Smooth muscle cell (in vitro differentiated cells): ENCODE results near the gene UBE2L3. TPM values are rescaled to one million over a fixed set of nuclear protein-coding genes. Genes with fewer than 3 reads are reported as not detected.
"Not testable (repeated sequence)": the region's sequence is repeated elsewhere in the genome, so short reads cannot be mapped to it uniquely, and the experiment has no call there.

Experiments used
- DNase-seq: peaks from one replicate; lab custom pipeline; 2025; ENCODE audit not compliant: unreplicated experiment; lab: John Stamatoyannopoulos, UW
- H2AFZ ChIP-seq: fragments of 200-600 bp; sonication (generic); 2 replicates; pipeline ENCODE4 v1.6.0; 2016; ENCODE audit warnings: antibody characterized with exemption, low read depth, mild to moderate bottlenecking
- H3F3A ChIP-seq: fragments of 200-600 bp; sonication (generic); 2 replicates; pipeline ENCODE4 v1.6.0; 2017; ENCODE audit warnings: antibody characterized with exemption, low read depth
- H3K27ac ChIP-seq: fragments of 200-600 bp; sonication (generic); 2 replicates; pipeline ENCODE4 v1.5.1; 2016; ENCODE audit warnings: low read depth, mild to moderate bottlenecking
- H3K27me3 ChIP-seq: fragments of 200-600 bp; sonication (generic); 2 replicates; pipeline ENCODE4 v1.6.1; 2016; ENCODE audit warnings: low read depth, mild to moderate bottlenecking
- H3K36me3 ChIP-seq: fragments of 200-600 bp; sonication (generic); 2 replicates; pipeline ENCODE4 v1.5.1; 2016; ENCODE audit warnings: low read depth
- H3K4me1 ChIP-seq: fragments of 200-600 bp; sonication (generic); 2 replicates; pipeline ENCODE4 v1.5.1; 2016; ENCODE audit warnings: low read depth
- H3K4me2 ChIP-seq: fragments of 200-600 bp; sonication (generic); 2 replicates; pipeline ENCODE4 v1.6.0; 2016; ENCODE audit warnings: mild to moderate bottlenecking
- H3K4me3 ChIP-seq: fragments of 200-600 bp; sonication (generic); 2 replicates; pipeline ENCODE4 v1.5.1; 2016; ENCODE audit warnings: mild to moderate bottlenecking
- H3K79me2 ChIP-seq: fragments of 200-600 bp; sonication (generic); 2 replicates; pipeline ENCODE4 v1.6.0; 2016; ENCODE audit warnings: low read depth, mild to moderate bottlenecking
- H3K9ac ChIP-seq: fragments of 200-600 bp; sonication (generic); 2 replicates; pipeline ENCODE4 v1.6.0; 2016; ENCODE audit warnings: low read depth
- H3K9me3 ChIP-seq: fragments of 200-600 bp; sonication (generic); replicated peaks from 2 replicates; pipeline ENCODE4 v1.5.1; 2016; ENCODE audit warnings: low read depth
- H4K20me1 ChIP-seq: fragments of 200-600 bp; sonication (generic); 2 replicates; pipeline ENCODE4 v1.6.0; 2016; ENCODE audit warnings: low read depth
- WGBS: methylation state at CpG from one replicate; pipeline ENCODE4 v1.1.7; 2016; ENCODE audit warnings: low lambda C conversion rate; 5-methylcytosine and 5-hydroxymethylcytosine counted together
- polyA plus RNA-seq: library from polyadenylated mRNA; unstranded; fragments of >200 nt; fragmentation: Nextera tagmentation; extraction: Ambion mirVana; gene quantifications from 2 replicates; pipeline ENCODE4 v1.2.1, GENCODE V29; 2016
- total RNA-seq: library from RNA; depleted of rRNA; stranded (reverse); fragments of >200 nt; gene quantifications from 2 replicates; pipeline ENCODE4 v1.2.3, GENCODE V29; 2014
- TF ChIP-seq, protein P1 (sequence below): fragments of 200-600 bp; sonication (generic); IDR thresholded peaks from 2 replicates; pipeline ENCODE4 v1.5.1; 2017; ENCODE audit warnings: borderline replicate concordance, mild to moderate bottlenecking, antibody characterized with exemption; ENCODE audit not compliant: insufficient read depth, poor library complexity, severe bottlenecking

Gene UBE2L3
- total RNA-seq = 47.0 and 65.4 TPM in 2 replicates
- 89.3 and 102 TPM in 2 replicates for polyA plus RNA-seq

DNA sequence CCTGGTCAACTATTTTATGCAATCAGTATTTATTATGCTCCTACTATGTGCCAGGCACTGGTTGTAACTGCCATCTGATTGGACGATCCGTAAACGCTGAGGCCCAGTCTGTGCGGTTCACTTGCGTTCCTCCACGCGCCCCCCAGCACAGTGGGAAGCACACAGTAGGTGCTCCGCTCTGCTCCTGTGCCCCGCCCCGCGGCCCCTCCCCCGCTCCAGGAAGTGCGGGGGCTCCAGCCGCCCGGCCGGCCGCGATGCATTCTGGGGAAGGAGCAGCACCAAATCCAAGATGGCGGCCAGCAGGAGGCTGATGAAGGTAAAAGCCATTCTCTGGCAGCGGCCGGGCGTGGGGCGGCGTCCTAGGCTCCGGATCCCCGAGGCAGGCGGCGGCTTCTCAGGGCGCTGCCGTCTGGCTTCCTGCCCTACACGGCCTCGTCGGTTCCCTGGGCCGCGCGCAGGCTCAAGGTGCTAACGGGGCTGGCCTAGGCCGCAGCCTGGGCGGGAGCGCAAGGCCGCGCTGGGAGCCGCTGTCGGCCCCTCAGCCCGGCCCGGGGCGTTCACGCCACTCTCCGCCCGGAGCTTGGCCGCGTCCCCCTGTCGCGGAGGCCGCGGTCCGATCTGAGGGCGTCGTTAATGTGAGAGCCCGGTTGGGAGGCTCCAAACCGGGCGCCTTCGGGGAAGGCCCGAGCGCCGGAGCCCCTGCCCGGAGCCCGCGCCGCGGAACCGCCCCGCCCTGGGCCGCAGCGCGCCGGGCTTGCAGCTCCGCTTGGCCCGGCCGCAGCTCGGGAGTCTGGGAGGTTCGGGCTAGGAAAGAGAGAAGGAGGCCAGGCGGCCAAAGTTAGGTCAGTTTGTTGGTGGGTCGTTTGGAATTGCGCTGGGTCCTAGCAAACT, at the start of gene UBE2L3:
TSS of gene UBE2L3 (plus strand) at position 259 of the 891 bp plus-strand sequence. CDS start at position 290, 31 bp downstream.
- Histone ChIP-seq H3K9me3 (no peaks in the 10 kb centered on the region), H3K4me3 (peak within 1 kb of the TSS; percentile 96), H3F3A (no peaks in the 10 kb centered on the region), H3K27me3 (no peaks in the 10 kb centered on the region), H3K4me2 (peak within 1 kb of the TSS; percentile 97), H3K4me1 (peaks cover 24% of the 10 kb centered on the region), H2AFZ (peak within 1 kb of the TSS; percentile 35), H3K79me2 (peaks cover 53% of the 10 kb centered on the region), H3K9ac (peak within 1 kb of the TSS; percentile 100), H3K27ac (peak within 1 kb of the TSS; percentile 93), H4K20me1 (peaks cover 47% of the 10 kb centered on the region), H3K36me3 (no peaks in the 10 kb centered on the region)
- TF ChIP-seq, protein P1, sequence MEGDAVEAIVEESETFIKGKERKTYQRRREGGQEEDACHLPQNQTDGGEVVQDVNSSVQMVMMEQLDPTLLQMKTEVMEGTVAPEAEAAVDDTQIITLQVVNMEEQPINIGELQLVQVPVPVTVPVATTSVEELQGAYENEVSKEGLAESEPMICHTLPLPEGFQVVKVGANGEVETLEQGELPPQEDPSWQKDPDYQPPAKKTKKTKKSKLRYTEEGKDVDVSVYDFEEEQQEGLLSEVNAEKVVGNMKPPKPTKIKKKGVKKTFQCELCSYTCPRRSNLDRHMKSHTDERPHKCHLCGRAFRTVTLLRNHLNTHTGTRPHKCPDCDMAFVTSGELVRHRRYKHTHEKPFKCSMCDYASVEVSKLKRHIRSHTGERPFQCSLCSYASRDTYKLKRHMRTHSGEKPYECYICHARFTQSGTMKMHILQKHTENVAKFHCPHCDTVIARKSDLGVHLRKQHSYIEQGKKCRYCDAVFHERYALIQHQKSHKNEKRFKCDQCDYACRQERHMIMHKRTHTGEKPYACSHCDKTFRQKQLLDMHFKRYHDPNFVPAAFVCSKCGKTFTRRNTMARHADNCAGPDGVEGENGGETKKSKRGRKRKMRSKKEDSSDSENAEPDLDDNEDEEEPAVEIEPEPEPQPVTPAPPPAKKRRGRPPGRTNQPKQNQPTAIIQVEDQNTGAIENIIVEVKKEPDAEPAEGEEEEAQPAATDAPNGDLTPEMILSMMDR = no peak
- WGBS = 2% methylated on average over 84 of the region's 85 CpGs
- peak; percentile 36 for DNase-seq

DNA sequence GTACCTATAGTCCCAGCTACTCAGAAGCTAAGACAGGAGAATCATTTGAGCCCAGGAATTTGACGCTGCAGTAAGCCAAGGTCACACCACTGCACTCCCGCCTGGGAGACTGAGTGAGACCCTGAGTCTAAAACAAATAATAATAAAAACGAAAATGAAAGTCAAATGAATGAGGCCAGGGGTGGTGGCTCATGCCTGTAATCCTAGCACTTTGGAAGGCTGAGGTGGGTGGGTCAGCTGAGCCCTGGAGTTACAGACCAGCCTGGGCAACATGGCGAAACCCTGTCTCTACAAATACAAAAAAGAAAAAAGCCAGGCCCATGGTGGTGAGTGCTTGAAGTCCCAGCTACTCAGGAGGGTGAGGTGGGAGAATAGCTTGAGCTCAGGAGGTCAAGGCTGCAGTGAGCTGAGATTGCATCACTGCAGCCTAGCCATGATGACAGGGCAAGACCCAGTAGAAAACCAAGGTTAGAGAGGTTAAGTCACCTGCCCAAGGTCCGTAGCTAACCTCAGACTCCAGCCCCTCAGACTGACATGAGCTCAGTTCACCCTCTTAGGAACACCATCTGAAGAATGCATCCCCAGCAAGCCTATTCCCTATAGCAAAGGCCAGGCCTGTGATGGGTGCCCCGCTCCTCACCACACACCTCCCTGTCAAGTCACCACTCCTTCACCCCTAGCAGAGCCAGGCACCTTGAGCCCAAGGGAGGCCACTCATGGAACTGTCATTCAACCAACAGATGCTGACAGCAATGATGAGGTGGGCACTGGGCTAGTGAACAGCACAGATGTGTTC, 40.6 kb upstream of the UBE2L3 start:
- DNase-seq, H3K4me1 ChIP-seq, H3K79me2 ChIP-seq, H3K4me2 ChIP-seq, H2AFZ ChIP-seq, H3K27ac ChIP-seq, H3K4me3 ChIP-seq, H3F3A ChIP-seq, H3K36me3 ChIP-seq, H3K9ac ChIP-seq, H3K27me3 ChIP-seq, H4K20me1 ChIP-seq, H3K9me3 ChIP-seq: not testable (repeated sequence)
- no CpG with 5 or more reads among the region's 6 CpGs for WGBS

DNA sequence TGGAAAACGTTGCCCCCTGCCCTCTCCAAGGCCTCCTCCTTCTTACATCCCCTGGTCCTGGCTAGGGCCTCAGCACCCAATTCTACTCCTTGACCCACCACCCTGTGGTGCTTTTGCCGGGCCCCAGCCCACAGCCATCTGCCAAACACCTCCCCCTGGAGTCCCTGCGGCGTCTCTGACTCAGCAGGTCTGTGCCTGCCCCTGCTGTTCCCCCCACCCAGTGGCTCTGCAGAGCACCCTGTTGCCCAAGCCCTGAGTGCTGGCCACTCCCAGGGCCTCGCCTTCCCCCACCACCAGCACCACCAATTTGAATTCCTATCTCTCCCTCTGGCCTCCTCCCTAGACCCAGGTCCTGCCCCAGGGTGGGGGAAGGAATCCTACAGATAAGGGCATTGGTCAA, 36.0 kb upstream of the UBE2L3 start:
- H3K9me3 ChIP-seq, H3K79me2 ChIP-seq, H3K4me2 ChIP-seq, H3K4me1 ChIP-seq, H2AFZ ChIP-seq, H4K20me1 ChIP-seq, H3F3A ChIP-seq, H3K4me3 ChIP-seq, H3K36me3 ChIP-seq, H3K9ac ChIP-seq, H3K27me3 ChIP-seq, H3K27ac ChIP-seq, DNase-seq: not testable (repeated sequence)
- WGBS = no CpG with 5 or more reads among the region's 5 CpGs

DNA sequence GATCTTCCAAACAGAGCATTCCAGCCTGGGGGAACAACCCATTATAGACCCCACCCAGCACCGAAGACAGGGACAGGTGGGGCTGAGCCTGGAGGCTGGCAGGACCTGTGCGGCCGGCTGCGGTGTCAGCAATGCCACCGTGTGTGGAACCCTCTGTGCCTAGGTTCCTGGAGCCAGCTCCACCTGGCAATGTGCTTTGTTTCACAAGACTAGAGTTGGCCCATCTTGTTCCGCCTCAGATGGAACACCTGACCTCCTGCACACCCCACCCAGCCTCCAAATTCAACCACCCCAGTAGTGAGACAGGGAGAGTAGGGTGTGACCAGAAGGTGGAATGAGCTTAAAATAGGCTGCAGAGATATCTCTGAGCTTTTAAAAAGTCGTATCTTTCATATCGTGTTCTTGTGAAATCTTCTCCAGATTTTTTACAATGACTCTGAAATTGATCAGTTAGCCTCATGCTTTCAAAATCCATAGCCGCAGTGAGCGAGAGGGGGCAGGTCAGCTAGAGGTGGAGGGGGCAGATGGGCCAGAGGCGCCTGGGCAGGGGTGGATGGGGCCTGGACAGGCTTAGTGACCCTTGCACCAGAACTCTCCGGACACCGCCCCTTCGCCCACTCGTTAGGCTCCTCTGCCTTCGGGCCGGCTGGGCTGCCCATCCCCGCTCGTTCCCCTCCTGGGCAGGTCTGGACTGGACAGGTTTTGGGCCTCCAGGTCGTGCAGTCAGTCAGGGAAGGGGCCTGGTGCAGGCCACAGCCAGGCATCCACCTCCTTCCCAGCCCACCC, 34.5 kb upstream of the UBE2L3 start:
- DNase-seq, H3K27ac ChIP-seq, H3K4me3 ChIP-seq, H2AFZ ChIP-seq, H3F3A ChIP-seq, H3K79me2 ChIP-seq, H4K20me1 ChIP-seq, H3K9me3 ChIP-seq, H3K4me2 ChIP-seq, H3K27me3 ChIP-seq, H3K4me1 ChIP-seq, H3K9ac ChIP-seq, H3K36me3 ChIP-seq: not testable (repeated sequence)
- WGBS = no CpG with 5 or more reads among the region's 20 CpGs

DNA sequence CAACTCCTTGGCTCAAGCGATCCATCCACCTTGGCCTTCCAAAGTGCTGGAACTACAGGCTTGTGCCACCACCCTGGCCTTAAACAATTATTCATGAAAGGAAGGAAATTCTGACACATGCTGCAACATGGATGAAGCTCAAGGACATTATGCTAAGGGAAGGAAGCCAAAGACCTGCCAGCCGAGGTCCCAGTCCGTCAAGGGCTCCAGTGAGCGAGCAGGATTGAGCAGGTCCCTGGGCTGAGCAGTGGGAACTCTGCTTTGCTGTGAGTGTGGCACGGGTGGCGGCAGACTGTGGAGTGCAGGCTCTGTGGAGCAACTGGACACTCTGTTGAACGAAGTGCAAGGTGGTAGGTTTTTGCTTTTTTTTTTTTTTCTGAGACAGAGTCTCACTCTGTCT, 27.7 kb upstream of the UBE2L3 start:
- not testable (repeated sequence) for DNase-seq, H3K27ac ChIP-seq, H3K9ac ChIP-seq, H3K4me1 ChIP-seq, H3K79me2 ChIP-seq, H3K27me3 ChIP-seq, H3K4me3 ChIP-seq, H3K36me3 ChIP-seq, H3K9me3 ChIP-seq, H2AFZ ChIP-seq, H4K20me1 ChIP-seq, H3K4me2 ChIP-seq, H3F3A ChIP-seq
- WGBS = no CpG with 5 or more reads among the region's 7 CpGs

DNA sequence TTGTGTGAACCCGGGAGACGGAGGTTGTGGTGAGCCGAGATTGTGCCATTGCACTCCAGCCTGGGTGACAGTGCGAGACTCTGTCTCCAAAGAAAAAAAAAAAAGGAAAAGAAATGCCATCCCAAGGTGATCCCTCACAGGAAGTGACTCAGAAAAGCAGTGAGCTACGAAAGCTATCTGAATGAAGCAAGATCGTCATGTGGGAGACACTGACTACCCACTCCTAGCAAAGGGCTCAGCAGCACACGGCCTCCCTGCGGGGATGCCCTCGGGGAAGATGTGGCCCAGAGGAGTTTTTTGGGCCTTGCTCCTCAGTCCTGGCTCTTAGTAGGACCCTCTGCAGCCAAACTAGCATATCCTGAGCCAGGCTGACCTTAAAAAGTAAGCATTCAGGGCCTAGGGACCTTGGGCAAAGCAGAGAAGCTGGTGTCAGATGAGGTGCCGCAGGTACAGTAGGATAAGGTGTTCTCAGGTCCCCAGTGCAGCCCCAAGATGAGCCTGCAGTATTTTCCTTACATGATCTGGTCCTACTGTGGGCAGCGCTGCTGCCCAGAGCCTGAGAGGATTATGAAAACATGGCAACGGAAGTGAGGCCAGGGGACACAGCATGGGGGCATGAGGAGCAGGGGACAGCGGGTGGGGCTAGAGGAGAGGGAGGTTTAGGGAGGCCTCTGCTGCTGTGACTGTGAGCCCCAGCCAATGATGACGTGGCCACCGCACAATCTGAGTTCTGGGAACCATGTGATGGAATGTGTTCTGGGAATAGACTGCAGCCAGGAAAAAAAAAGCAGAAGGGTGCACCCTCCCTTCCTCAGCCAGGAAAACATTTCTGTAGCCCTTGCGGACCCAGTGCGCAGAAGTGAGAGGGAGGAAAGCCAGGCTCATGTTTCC, 22.8 kb upstream of the UBE2L3 start:
- WGBS = 84% methylated on average over 2 of the region's 17 CpGs
- H3K36me3 ChIP-seq, H3K4me2 ChIP-seq, H3K4me3 ChIP-seq, H2AFZ ChIP-seq, H3K9me3 ChIP-seq, H3K79me2 ChIP-seq, H3K9ac ChIP-seq, H3K27me3 ChIP-seq, H4K20me1 ChIP-seq, H3K27ac ChIP-seq, DNase-seq, H3F3A ChIP-seq, H3K4me1 ChIP-seq: not testable (repeated sequence)
